Ishikawa (cell line): ENCODE data around the gene MVD.

Experiments used
- CEBPB ChIP-seq: IDR thresholded peaks from 2 replicates; pipeline ENCODE4 v1.6.1; 2012
- CREB1 ChIP-seq: IDR thresholded peaks from 2 replicates; pipeline ENCODE4 v1.6.1; 2012; ENCODE audit warnings: low read depth
- EGR1 ChIP-seq: IDR thresholded peaks from 2 replicates; pipeline ENCODE4 v1.6.1; 2012
- EP300 ChIP-seq: IDR thresholded peaks from 2 replicates; pipeline ENCODE4 v1.6.1; 2012; ENCODE audit warnings: borderline replicate concordance
- FOXM1 ChIP-seq: IDR thresholded peaks from 2 replicates; pipeline ENCODE4 v1.6.1; 2012; ENCODE audit warnings: low read depth, borderline replicate concordance
- NFIC ChIP-seq: IDR thresholded peaks from 2 replicates; pipeline ENCODE4 v1.6.1; 2012
- RAD21 ChIP-seq: IDR thresholded peaks from 2 replicates; pipeline ENCODE4 v1.6.1; 2012; ENCODE audit warnings: low read depth
- TAF1 ChIP-seq: IDR thresholded peaks from 2 replicates; pipeline ENCODE4 v1.6.1; 2012; ENCODE audit warnings: low read depth, mild to moderate bottlenecking
- TCF12 ChIP-seq: IDR thresholded peaks from 2 replicates; pipeline ENCODE4 v1.6.1; 2012; ENCODE audit warnings: low read depth
- TEAD4 ChIP-seq: IDR thresholded peaks from 2 replicates; pipeline ENCODE4 v1.6.1; 2012
- YY1 ChIP-seq: IDR thresholded peaks from 2 replicates; pipeline ENCODE4 v1.6.1; 2012; ENCODE audit warnings: low read depth
- ZBTB7A ChIP-seq: IDR thresholded peaks from 2 replicates; pipeline ENCODE4 v1.6.1; 2012; ENCODE audit warnings: low read depth
- TF ChIP-seq, protein P1 (sequence below): IDR thresholded peaks from 2 replicates; pipeline ENCODE4 v1.6.1; 2012
- TF ChIP-seq, protein P2 (sequence below): IDR thresholded peaks from 2 replicates; pipeline ENCODE4 v1.6.1; 2012
- TF ChIP-seq, protein P3 (sequence below): IDR thresholded peaks from 2 replicates; pipeline ENCODE4 v1.6.1; 2012; ENCODE audit warnings: low read depth, mild to moderate bottlenecking

The MVD gene

DNA sequence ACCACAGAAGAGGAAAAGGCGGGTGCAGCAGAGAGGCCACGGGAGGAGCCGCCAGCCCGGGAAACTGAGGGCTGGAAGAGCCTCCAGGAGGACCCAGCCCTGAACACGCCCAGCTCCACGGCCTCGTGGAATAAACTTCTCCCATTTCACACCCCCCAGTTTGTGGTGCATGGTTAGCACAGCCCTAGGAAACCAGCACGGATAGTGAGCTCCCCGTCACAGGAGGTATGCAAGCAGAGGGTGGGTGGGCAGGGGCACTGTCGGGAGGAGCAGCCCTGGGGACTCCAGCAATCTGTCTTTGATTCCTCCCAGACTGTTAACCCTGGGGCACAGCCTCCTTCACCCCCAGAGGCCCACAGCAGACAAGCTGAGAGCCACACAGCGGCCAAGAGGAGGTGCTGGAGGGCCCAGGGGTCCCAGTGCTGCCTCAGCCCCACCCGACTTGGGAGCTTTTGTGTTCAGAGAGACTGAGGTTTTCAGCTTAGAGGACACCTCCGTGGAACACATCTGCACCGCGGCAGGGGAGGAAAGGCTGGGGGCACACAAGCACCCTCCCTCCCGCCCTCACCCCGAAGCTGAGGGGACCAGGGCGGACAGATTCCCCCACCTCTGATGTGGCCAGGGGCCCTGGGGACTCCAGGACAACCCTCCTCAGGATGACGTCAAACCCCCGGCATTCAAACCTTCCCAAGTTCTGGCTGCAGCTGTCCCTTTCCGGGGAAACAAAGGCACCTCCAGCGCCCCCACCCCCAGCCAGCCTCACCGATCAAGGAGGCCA, 26.2 kb downstream of the MVD start:
- TF ChIP-seq FOXM1 (no peak), EGR1 (no peak)
- TF ChIP-seq, protein P1, sequence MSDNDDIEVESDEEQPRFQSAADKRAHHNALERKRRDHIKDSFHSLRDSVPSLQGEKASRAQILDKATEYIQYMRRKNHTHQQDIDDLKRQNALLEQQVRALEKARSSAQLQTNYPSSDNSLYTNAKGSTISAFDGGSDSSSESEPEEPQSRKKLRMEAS = no peak

DNA sequence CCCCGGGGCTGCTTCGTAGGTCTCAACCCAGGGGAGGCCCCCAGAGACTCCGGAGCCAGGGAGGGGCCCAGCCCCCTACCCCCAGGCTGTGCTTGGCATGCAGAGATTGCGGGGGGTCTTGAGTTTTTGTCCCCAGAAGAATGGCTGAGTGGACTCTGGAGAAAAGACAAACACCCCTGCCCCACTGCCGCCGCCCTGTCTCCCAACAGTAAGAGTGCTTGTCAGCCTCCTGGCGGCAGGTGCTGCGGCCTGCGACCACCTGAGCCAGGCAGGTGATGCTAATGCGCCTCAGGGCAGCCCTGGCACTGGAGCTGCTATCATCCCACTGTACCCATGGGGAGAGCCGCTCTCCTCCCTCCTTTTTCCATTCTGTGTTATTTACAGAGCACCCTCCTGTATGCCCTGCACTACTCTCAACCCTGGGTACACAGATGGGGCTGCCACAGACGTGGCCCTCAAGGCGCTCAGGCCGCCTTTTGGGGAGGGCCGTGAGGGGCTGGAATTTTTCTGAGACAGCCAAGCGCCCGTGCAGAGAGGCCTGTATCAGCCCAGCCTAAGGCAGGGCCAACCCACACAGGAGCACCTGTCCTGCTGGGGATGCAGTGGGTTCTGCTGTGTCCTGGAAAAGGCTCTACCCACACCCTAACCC, 27.1 kb downstream of the MVD start:
- no peak for TF ChIP-seq EGR1
- TF ChIP-seq, protein P2, sequence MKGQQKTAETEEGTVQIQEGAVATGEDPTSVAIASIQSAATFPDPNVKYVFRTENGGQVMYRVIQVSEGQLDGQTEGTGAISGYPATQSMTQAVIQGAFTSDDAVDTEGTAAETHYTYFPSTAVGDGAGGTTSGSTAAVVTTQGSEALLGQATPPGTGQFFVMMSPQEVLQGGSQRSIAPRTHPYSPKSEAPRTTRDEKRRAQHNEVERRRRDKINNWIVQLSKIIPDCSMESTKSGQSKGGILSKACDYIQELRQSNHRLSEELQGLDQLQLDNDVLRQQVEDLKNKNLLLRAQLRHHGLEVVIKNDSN = no peak

DNA sequence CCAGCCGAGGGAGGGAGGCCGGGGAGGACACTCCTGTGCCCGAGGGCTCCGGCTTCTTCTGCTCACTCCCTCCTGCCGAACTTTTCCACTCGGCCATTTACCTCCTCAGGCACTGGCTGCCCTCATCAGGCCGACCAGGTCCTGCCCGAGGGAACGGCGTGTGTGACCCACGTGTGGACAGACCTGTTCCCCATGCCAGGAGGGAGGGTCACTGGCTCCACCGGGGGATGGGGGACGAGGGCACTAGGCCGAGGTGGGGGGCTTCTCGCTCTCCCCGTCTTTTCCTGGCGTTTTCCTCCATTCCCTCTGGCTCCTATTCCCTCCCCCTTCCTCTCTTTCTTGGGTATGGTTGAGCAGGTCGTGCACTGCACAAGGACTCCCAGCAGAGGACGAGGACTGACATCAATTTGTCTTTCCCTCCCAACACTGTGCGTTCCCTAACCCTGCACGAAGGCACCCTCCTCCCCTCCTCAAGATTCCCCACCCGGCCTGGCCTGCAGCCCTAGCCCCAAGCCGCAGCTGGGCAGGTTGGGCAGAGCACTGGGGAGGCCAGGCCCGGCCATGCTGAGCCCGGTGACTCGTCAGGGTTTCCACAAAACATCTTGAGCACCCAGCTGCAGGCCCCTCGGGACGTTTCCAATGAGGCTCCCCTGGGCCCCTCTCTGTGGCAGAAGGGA, 27.8 kb downstream of the MVD start:
- TF ChIP-seq CREB1 (no peak), ZBTB7A (no peak), EGR1 (no peak), TAF1 (no peak), EP300 (no peak), NFIC (no peak), TEAD4 (no peak), CEBPB (no peak), RAD21 (no peak), YY1 (no peak), FOXM1 (no peak), TCF12 (no peak)
- TF ChIP-seq, protein P1 = no peak
- TF ChIP-seq, protein P2 = no peak
- TF ChIP-seq, protein P3, sequence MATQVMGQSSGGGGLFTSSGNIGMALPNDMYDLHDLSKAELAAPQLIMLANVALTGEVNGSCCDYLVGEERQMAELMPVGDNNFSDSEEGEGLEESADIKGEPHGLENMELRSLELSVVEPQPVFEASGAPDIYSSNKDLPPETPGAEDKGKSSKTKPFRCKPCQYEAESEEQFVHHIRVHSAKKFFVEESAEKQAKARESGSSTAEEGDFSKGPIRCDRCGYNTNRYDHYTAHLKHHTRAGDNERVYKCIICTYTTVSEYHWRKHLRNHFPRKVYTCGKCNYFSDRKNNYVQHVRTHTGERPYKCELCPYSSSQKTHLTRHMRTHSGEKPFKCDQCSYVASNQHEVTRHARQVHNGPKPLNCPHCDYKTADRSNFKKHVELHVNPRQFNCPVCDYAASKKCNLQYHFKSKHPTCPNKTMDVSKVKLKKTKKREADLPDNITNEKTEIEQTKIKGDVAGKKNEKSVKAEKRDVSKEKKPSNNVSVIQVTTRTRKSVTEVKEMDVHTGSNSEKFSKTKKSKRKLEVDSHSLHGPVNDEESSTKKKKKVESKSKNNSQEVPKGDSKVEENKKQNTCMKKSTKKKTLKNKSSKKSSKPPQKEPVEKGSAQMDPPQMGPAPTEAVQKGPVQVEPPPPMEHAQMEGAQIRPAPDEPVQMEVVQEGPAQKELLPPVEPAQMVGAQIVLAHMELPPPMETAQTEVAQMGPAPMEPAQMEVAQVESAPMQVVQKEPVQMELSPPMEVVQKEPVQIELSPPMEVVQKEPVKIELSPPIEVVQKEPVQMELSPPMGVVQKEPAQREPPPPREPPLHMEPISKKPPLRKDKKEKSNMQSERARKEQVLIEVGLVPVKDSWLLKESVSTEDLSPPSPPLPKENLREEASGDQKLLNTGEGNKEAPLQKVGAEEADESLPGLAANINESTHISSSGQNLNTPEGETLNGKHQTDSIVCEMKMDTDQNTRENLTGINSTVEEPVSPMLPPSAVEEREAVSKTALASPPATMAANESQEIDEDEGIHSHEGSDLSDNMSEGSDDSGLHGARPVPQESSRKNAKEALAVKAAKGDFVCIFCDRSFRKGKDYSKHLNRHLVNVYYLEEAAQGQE = no peak

DNA sequence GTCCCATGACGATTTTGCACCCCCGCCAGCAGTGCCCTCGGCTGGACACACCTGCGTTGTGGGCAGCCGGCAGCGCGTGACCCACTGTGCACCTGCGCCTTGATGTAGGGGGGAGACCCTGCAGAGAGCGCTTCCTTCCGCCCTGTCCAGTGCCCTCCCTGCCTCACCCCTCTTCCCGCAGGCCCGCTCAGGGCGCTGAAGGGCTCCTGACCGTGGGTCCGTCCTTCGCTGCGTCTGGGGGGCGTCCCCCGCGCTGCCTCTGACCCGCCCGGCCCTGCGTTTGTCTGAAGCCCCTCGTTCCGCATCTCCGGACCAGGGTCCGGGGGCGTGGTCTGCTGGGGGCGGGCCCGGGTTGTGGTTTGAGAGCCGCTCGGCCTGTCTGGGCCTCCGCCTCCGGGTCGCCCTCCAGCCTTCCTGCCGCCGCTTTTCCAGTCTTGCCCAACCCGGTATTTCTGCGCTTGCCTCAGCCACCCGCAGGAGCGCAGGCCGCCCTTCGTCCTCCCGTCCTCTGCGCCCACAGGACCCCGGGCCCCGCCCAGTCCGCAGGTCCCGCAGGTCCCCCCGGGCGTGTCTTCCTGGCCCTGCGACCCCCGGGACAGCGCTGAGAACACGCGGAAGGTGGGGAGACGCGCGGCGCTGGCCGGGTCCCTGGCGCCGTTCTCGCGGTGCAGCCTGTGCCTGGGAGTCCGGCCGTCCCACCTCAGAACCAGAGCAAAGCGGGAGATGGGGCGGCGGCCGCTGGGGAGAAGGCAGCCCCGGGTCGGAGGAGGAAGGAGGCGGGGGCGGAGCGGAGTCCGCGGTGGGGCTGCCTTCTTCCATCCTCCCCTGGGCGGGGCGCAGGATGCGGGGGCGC, 28.5 kb downstream of the MVD start:
- TF ChIP-seq TAF1 (no peak), ZBTB7A (0 out of 2 replicates have a peak, but pooled peaks have one; percentile 14)

DNA sequence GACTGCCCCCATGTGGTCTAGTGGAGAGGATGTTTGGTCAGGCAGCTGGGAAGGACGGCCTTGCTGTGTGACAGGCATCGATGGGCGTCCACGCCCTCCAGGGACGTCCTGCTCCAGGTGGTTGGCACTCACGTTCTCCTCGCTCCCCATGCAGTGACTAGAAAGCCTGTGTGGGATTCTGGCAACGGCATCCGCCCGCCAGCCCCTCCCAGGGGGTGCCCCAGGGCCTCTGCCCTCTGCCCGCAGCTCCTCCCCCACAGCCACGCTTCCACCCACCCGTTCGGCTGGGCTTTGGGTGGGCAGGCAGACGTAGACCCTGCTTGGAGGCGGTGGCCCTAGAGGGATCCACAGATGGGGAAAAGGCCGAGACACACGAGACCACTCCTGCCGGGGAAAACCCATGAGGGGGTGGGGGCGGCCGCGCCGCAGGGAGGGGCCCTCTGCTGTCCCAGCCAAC, 29.2 kb downstream of the MVD start:
- TF ChIP-seq RAD21 = 0 out of 2 replicates have a peak, but pooled peaks have one; percentile 21
- TF ChIP-seq TEAD4 = no peak

DNA sequence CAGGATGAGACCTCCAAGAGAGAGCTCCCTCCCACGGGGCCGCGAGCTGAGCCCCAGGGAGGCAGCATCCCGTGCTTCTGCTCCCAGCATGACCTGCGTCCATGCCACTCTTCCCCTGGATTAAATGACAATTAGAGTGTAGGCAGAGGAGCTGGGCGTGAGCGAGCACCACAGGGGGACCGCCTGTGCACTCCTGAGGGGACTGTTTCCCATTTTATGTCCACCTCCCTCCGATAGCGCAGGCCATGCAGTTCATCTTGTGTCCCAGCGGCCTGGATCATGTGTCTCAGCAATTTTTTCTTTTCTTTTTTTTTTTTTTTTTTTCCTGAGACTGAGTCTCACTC, 30.3 kb downstream of the MVD start:
- no peak for TF ChIP-seq NFIC
- TF ChIP-seq, protein P2 = no peak
- no peak for TF ChIP-seq ZBTB7A
- TF ChIP-seq RAD21 = no peak
- TF ChIP-seq TCF12 = no peak
- no peak for TF ChIP-seq EP300
- no peak for TF ChIP-seq YY1
- no peak for TF ChIP-seq CEBPB
- TF ChIP-seq TAF1 = no peak
- TF ChIP-seq, protein P3 = no peak
- TF ChIP-seq CREB1 = no peak
- TF ChIP-seq TEAD4 = no peak
- TF ChIP-seq, protein P1 = no peak
- TF ChIP-seq EGR1 = no peak
- TF ChIP-seq FOXM1 = no peak
